Muscle layer of duodenum (tissue), 2 donors: ENCODE results near the gene MPHOSPH10.
"Not testable (repeated sequence)": the region's sequence is repeated elsewhere in the genome, so short reads cannot be mapped to it uniquely, and the experiment has no call there.

Source experiments
- H3K27ac ChIP-seq: one replicate; pipeline ENCODE4 v1.7.0; 2013; ENCODE audit warnings: mild to moderate bottlenecking, low read length
- H3K27me3 ChIP-seq: one replicate; pipeline ENCODE4 v1.7.0; 2013; ENCODE audit warnings: low read depth, mild to moderate bottlenecking, control low read depth, low read length
- H3K36me3 ChIP-seq, 2 donors: one replicate each; pipeline ENCODE4 v1.7.0; 2013; ENCODE audit warnings: low read length in 2 of 2, control low read depth in 1 of 2, mild to moderate bottlenecking in 1 of 2; ENCODE audit not compliant: insufficient read depth in 2 of 2, control insufficient read depth in 1 of 2
- H3K4me1 ChIP-seq, 2 donors: one replicate each; pipeline ENCODE4 v1.7.0; 2013; ENCODE audit warnings: low read length in 2 of 2, mild to moderate bottlenecking in 2 of 2, control low read depth in 1 of 2, moderate library complexity in 1 of 2; ENCODE audit not compliant: insufficient read depth in 2 of 2, control insufficient read depth in 1 of 2
- H3K4me3 ChIP-seq, 2 donors: one replicate each; pipeline ENCODE4 v1.7.0; 2013; ENCODE audit warnings: low read length in 2 of 2, low read depth in 1 of 2, mild to moderate bottlenecking in 1 of 2
- H3K9me3 ChIP-seq, 2 donors: one replicate each; pipeline ENCODE4 v1.7.0; 2013; ENCODE audit warnings: low read length in 2 of 2, control low read depth in 1 of 2, mild to moderate bottlenecking in 1 of 2; ENCODE audit not compliant: control insufficient read depth in 1 of 2
- donor health status: healthy.

Gene MPHOSPH10

DNA sequence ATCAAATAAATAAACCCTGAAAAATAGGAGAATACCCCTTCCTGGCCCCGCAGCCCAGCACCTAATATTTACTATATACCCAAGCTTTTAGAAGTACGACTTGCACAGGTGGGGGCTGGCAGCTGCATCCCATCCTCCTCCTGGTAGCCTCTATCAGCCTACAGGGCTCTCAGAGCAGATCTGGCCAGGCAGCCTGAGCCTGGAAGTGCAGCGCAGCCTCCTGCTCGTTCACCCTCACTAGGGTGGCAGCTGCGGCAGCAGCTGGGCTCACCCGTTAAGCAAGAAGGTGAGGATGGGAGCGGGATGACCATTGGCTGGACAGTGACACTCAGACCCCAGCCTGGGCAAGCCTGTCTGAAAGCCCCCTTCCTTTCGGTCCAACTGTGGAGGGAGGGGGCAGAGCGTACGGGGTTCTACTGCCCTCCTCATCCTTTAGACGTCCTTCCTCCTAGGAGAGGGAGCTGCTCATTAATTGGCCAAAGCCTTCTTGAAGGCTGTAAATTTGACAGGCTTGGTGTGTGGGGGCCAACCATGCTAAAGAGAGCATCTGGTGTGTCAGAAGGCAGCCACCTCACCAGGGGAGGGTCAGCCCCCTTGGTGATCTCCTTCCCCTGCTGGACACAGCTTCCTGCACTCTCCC lies 23.3 kb downstream of the MPHOSPH10 start:
- peaks cover 21 to 25% of the 10 kb centered on the region in 2 donors for H3K36me3 ChIP-seq
- H3K27ac ChIP-seq = no peak overlapping the region
- no peak overlapping the region for H3K4me3 ChIP-seq
- no peaks in the 10 kb centered on the region for H3K9me3 ChIP-seq
- H3K4me1 ChIP-seq = peaks cover 0 to 11% of the 10 kb centered on the region in 2 donors
- no peaks in the 10 kb centered on the region for H3K27me3 ChIP-seq

DNA sequence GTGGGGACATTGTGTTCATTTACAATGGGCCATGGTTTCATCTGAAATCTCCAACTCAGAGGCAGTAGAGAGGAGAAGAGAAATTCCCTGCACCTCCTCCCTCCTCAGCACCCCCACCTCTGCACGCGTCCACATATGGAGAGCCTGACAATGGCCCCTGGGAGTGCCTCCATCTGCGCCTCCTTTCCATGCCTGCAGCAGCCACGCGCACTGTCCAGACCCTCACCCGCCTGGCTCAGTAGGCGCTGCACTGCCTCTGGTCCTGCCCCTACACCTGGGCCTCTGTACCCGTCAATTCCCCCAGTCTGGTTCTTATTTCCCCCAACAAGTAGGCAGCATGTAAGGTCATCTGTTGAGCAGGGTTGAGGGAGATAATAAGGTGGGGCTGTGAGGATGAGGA lies 23.8 kb downstream of the MPHOSPH10 start:
- Histone ChIP-seq H3K27me3 (no peaks in the 10 kb centered on the region), H3K9me3 (no peaks in the 10 kb centered on the region), H3K36me3 (peaks cover 15 to 19% of the 10 kb centered on the region in 2 donors), H3K4me3 (no peak overlapping the region), H3K27ac (no peak overlapping the region), H3K4me1 (peaks cover 0 to 11% of the 10 kb centered on the region in 2 donors)

DNA sequence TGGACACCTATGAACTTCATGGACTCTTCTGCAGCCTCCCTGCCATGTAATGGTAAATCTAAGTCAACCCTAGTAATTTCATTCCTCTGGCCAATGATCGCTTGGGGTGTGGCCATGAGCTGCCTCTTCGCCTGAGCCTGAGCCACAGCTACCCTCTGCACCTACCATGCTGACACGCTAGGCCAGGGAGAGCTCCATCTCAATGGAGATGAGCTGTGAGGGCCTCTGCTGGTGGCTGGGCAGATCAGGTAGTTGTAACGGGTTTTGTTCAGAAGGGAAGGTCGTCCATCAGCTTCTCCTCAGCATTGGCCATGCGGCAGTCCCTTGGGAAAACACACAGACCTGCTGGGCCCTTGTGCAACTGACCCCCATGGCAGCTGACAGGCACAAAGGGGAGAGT lies 24.4 kb downstream of the MPHOSPH10 start:
- Histone ChIP-seq H3K4me1 (peaks cover 0 to 11% of the 10 kb centered on the region in 2 donors), H3K9me3 (no peaks in the 10 kb centered on the region), H3K36me3 (peaks cover 10 to 14% of the 10 kb centered on the region in 2 donors), H3K27me3 (no peaks in the 10 kb centered on the region), H3K27ac (no peak overlapping the region), H3K4me3 (no peak overlapping the region)

- Histone ChIP-seq H3K27me3 (no peaks in the 10 kb centered on the region), H3K4me3 (no peak overlapping the region), H3K4me1 (peaks cover 0 to 11% of the 10 kb centered on the region in 2 donors), H3K36me3 (peaks cover under 1 to 4% of the 10 kb centered on the region in 2 donors), H3K27ac (no peak overlapping the region), H3K9me3 (no peaks in the 10 kb centered on the region)
Observed at GRCh38 chr2:71155846-71156245, 25.4 kb downstream of the MPHOSPH10 start.

GRCh38 chr2:71156573-71156972 lies 26.1 kb downstream of the MPHOSPH10 start:
- Histone ChIP-seq H3K4me3 (peak overlapping the region; percentile 42 to 61), H3K27ac (no peak overlapping the region), H3K4me1 (peaks cover 0 to 11% of the 10 kb centered on the region in 2 donors), H3K9me3 (no peaks in the 10 kb centered on the region), H3K36me3 (no peaks in the 10 kb centered on the region), H3K27me3 (no peaks in the 10 kb centered on the region)

DNA sequence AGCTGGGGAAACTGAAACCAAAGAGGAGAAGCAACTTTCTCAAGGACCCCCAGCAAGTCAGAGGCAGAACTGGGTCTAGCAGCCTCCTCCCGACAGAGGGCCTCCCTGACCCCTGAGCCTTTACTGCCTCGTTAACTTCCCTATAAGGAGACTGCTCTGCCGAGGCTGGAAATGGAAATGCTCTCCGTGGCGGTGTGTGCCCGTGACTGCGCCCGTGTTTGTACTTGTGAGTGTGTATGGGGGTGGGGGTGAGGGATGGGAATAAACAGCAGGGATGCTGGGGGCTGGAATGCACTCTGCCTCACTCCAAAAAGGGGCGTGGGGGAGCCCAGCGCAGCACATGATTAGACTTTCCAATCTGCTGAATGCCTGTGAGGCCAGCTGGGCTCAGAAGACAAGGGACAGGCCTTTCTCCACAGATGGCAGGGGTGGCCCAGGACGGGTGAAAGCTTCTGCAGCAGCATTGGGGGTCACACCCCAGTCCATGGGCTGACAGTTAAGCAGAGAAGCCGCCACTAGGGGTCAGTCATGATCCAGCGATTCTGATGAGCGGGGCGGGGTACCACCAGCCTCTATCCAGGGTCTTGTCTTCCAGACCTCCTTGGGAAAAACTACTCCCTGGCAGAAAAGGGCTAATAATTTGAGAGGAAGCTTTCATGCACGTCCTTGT lies 26.8 kb downstream of the MPHOSPH10 start:
- H3K27me3 ChIP-seq = no peaks in the 10 kb centered on the region
- no peaks in the 10 kb centered on the region for H3K9me3 ChIP-seq
- H3K4me1 ChIP-seq = peaks cover 0 to 11% of the 10 kb centered on the region in 2 donors
- no peaks in the 10 kb centered on the region for H3K36me3 ChIP-seq
- peak overlapping the region; percentile 42 to 61 for H3K4me3 ChIP-seq
- no peak overlapping the region for H3K27ac ChIP-seq

- Histone ChIP-seq H3K4me1 (no peaks in the 10 kb centered on the region), H3K9me3 (no peaks in the 10 kb centered on the region), H3K27me3 (no peaks in the 10 kb centered on the region), H3K36me3 (no peaks in the 10 kb centered on the region), H3K27ac (no peak overlapping the region), H3K4me3 (no peak overlapping the region)
Observed at GRCh38 chr2:71166812-71167211, 36.4 kb downstream of the MPHOSPH10 start.

DNA sequence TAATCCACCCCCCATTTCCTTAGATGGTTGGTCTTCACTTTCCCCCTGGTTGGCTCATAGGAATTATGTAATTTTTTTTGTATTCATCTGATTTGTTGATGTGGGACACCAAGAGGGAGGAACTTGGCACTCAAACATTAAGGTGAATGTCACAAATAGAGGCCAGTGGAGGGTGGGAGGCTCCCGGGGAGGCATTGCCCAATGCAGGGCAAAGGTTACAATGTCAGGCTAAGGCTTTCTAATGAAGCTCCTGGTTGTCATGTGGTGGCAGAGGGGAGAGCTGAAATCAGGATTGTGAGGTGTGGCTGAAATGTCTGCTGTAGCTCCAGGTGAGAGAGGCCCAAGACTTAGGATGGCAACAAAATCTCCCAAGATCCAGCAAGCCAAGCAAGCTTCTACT lies 42.7 kb downstream of the MPHOSPH10 start:
- Histone ChIP-seq H3K4me1 (no peaks in the 10 kb centered on the region), H3K27me3 (no peaks in the 10 kb centered on the region), H3K27ac (no peak overlapping the region), H3K36me3 (no peaks in the 10 kb centered on the region), H3K9me3 (no peaks in the 10 kb centered on the region), H3K4me3 (no peak overlapping the region)

DNA sequence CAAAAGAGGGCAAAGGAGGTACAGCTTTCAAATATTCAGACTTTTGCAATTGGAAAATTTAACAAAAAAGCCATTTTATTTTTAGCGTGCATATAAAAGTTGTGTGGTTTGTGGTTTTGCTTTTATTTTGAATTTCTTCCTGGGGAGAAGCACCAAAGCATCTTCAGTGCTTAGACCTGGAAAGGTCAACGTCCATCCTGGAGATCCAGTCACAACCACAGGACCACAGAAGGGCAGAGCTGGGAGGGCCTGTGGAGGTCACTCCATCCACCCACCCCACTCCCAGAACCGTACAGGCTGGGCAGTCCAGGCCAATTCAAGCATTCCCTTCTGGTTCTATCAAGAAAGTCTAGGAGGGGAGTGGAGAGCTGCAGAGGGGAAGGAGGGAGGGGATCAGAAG lies 43.8 kb downstream of the MPHOSPH10 start:
- H3K27ac ChIP-seq = no peak overlapping the region
- no peaks in the 10 kb centered on the region for H3K9me3 ChIP-seq
- no peaks in the 10 kb centered on the region for H3K4me1 ChIP-seq
- no peaks in the 10 kb centered on the region for H3K36me3 ChIP-seq
- no peaks in the 10 kb centered on the region for H3K27me3 ChIP-seq
- H3K4me3 ChIP-seq = no peak overlapping the region

DNA sequence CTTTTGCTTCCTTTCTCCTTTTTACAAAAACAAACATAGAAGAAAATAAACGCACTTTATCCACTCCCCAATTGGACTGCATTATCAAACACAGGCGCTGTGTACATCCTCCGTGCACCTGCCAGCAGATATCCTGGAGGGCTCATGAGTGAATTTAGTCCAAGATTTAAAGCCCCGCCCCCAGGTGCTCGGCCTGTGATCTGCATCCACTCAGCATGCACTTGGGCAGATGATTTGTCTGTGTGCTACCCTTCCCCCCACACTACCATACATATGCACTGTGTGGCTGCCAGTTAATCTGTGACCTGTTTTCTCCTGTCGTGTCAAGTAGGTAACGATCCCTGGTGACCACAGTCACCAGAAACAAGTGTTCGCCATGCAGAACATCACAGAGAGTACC lies 48.4 kb downstream of the MPHOSPH10 start:
- not testable (repeated sequence) for H3K4me3 ChIP-seq, H3K27ac ChIP-seq, H3K36me3 ChIP-seq, H3K9me3 ChIP-seq, H3K27me3 ChIP-seq, H3K4me1 ChIP-seq

DNA sequence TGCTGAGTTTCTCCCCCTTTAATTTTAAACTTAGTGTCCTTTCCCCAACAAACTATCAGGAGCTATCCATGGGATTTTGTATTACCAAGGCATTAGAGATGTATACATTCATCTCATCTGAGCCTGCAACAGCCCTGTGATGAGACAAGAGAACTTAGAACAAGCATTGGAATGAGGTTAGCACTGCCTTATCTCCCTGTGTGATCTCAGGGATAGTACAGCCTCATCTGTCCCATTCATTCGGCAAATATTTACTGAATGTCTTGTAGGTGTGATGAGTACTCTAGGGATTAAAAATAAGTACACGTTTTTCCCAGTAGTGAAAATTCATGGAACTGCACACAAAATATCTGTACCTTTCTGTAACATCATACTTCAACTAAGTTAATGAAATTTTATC lies 50.9 kb downstream of the MPHOSPH10 start:
- Histone ChIP-seq H3K9me3 (no peaks in the 10 kb centered on the region), H3K27ac (no peak overlapping the region), H3K4me3 (no peak overlapping the region), H3K4me1 (no peaks in the 10 kb centered on the region), H3K36me3 (no peaks in the 10 kb centered on the region), H3K27me3 (no peaks in the 10 kb centered on the region)
